ENCODE measurements around the gene FRK.
"Not testable (repeated sequence)": the region's sequence is repeated elsewhere in the genome, so short reads cannot be mapped to it uniquely, and the experiment has no call there.

Gene FRK

DNA sequence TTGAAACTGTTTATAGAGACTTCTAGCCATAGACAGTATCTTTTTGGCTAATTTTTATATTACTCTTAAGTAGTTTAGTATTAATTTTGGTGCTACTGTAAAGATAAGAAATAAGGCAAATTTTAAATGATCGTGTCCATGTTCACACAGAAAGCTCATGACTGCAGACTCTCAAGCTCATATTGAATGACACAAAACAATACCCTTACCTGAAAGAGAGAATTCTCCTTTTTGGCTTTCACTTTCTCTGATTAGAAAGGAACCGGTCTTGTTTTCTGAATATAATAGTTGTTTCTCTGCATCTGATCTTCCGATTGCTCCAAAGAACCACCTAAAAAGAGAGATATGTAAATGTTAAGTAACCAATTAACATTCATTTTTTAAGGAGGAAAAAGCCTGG, 57.0 kb downstream of the FRK start:
- DNase-seq, result no peak

DNA sequence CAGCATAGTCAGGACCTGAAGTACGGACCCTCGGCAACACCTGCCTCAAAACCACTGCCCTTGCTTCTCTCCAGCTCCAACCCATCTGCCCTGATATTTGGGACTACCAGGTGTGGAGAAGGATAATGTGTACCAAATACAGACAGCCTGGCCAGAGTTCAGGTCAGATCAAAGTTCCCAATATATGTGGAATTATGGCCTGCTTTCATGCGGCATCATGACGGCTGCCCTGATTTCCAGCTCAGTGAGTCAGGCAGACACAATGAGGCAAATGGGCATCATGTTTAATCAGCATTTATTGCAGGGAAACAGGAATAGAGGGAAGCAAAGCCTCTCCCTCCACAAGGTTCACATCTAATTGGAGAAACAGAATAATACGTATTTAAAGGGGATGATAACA, 57.9 kb downstream of the FRK start:
- no peak for DNase-seq

DNA sequence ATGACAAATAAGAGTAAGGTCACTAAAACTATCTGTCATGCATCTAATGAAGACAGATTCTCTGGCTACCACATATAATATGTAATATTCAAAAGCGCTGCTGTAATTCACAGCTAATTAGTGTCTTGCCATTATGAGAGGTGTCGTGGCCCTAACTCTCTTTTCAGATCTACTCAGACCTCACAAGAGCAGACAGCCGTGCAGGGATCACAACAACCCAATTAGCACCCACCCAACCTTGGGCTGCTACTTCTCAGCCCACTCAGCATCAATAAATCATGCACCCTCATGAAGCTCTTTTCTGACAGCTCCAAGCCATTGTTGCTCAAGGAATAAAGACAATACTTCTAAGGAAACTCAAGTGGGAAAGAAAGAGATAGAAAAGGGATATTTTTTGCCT, 61.5 kb downstream of the FRK start:
- DNase-seq, result no peak

DNA sequence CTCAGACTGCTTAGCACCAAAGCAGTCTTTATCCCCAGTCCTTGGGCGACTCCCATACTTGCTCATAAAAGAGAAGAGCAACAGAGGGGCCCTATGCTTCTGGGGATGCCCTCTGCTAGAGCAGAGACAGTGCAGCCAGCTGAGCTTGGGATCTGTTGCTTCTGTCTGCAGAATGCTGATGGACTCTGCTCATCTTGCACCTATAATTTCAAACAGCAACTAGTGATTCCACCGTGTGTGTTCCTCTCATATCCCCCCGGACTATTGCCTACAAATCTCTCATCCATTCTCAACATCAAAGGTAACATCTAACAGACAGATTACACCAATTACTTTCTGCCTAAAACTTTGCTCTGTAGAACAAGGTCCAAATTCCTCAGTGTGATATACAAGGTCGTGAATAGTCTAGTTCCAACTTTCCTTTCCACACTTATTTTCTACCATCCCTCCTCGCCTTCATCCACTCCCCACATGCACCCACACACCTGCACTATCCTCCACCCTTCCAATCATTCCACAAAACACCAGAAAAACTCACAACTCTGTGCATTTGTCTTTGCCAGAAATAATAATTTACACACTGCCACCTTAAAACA, 62.6 kb downstream of the FRK start:
- no peak for DNase-seq

DNA sequence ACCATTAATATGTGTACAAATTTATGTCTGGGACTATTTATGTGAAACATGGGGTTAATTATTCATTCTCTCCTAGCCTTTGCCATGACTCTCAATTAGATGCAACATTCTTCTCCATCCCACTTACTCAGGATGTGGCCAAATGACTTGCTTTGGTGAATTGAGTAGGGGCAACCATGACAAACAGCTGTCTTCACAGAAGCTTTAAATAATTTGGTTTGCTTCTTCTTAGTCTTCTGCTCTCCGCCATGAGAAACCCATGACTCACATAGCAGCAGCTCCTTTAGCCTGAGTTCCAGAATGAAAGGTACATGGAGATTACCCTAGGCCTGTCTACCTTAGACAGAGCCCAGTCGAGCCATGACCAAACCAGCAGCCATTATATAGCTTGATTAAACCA, 74.7 kb downstream of the FRK start:
- DNase-seq, result no peak

DNA sequence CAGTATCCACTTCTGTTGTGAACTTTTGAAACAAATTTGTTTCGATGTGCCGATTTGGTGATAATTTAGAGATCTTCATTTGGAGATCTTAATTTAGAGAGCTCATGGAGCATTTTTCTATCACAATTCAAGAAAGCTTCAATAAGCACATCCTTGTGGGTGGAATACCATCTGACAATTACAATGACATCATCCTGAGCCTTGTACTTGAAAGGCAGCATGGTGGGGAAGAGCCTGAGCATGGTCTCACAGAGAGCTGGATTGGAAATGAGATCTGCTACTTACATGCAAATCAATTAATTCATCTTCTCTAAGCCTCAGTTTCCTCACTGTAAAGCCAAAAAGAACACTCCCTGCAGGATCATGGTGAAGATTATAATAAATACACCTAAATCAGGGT, 75.9 kb downstream of the FRK start:
- no peak for DNase-seq

DNA sequence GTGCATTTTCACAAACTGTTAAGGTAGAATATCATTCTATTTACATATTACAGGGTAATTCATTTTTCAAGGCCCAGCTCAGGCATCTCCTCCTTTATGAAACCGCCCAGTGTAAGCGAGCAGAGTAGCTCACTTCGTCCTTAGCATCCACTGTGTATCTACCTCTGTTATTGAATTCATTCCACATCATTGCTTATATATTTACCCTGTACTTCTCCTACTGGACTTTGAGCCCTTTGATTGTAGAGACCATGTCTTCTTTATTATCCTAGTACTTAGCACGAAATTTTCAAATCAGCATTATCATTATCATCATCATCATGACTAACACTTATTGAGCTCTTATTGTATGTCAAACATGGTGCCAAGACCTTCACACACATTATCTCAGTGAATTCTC, 76.7 kb downstream of the FRK start:
- DNase-seq, result no peak

DNA sequence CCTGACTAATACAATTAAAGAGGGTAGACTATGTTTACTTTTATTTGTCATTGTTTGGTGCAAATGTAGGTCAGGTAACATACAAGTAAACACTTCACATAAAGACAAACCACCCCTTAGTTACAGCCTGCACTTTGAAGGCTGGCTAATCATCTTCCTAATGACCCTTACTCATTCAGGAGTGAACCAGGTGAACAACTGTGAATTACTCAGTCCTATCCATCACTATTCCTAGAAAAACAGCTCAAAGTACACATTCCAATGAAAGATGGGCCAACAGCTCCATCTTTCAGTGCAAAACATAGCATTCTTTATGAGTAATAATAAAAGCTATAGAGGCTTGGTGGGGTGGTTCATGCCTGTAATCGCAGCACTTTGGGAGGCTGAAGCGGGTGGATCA, 78.2 kb downstream of the FRK start:
- no peak for DNase-seq

DNA sequence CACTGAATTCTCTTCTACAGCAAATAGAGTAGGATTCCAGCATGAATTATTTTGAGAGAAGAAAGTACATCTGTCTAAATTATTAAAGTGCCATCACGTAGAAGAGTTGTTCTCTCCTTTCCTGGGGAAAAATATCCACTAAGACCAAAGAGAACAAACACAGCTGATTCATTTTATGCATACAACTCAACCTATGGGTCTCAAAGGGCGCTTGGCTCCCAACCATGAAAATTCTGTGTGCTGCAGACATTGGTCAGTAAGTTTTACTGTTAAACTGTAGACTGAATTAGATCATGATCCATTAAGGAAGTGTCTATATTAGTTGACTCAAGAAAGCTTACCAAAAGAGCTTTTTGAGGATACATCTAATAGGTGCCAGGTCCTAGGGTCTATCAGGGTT, 83.5 kb downstream of the FRK start:
- no peak for DNase-seq

DNA sequence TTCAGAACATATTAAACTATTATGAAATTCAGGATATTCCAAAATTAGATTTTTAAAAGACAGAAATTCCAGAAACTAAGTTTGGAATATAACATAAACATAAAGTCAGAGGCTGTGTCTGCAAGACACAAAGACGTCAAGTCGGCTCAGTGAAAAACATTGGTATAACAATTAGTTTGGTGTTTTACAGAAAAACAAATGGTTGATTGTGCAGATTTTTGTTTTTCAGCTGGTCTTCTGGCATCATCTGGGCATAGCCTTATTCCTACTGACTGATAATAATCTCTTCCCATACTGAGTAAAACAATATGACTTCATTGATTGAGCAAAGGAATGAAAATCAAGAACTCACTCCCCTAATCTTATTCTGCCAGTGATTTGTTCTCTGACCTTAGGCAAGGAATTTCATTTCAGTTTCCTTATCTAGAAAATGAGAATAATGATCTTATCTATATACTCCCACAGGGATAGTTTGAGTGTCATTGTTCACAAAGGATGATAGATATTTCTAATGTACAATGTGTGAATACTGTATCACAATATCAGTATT, 84.3 kb downstream of the FRK start:
- DNase-seq, result no peak

DNA sequence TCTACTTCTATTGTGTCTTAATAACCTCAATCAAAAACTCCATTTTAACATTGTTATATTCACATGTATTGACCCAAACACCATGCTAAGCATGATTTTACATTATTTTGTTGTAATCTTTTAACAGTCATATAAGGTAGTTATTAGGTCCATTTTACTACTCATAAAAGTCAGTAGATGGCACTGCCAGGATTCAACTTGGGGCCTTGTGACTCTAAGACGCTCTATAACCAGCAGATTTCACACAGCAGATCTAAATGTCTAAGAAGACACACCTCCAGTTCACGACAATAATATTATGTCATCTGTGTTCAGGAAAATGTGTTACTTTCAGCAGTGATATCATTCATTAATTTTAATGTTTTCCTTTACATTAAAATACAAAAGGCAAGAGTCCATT, 88.0 kb downstream of the FRK start:
- peak; percentile 12 for DNase-seq

DNA sequence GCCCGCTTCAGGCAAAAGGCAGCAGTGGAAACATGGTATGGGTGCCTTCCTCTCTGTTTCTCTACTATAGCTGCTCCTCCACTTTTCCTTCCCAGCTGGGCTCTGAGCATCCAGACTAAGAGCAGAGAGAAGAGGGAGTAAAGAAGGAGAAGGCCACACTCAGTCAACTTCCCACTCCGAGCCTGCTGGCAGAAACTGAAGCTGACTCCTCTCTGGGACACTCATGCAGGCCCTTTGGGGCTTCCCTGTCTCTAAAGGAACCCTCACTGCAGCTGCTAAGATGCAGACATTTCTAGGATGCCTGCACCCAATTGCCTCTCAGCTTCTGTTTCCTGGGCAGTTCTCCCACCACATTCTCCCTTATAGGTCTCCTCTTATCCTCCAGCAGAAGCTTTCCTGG, 88.9 kb downstream of the FRK start:
- no peak for DNase-seq

DNA sequence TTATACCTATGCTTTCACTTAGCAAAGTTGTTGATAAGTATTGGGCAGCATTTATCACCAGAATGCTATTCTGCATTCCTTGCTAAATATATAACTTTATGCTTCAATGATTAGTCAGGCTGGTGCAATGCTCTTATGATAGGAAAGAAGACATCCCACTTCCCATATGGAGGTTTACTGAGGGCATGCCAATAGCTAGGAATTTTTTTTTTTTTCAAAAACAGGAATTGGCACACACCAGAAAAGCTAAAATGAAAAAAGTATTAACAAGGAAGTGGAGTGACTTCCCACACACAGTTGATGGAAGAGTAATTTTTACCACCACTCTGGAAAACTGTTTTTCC, 90.8 kb downstream of the FRK start:
- no peak for DNase-seq

DNA sequence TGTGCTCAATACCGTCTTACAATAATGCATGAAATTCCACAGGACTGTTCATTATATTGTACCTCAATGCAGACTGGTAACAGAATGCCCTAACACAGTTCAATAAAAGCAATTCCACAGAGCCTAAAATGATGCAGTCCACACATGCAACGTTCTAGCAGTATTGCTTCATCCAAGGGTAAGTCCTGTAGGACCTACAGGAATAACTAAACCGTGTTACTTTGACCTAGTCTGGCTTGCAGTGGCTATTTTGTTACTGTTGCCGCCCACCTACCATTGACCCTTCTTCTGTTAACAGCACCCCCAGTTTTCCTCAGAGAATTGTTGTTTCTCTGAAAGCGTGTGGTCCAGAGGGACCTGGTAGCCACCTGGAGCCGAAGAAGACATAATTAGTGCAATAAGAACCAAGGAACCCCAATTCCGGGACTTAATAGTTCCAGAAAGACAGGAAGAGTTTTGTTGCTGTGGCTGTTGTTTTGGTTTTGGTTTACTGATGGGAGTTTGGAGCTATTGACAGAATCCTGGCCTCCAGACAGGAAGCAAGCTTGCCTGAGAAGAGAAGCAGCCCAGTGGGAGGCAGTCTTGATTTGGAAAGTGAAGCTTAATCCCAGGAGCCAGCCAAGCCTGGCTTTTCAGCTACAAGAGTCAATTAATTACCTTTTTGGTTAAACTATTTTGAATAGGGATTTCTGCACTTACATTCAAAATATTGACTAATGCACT, 91.3 kb downstream of the FRK start:
- DNase-seq, result no peak

DNA sequence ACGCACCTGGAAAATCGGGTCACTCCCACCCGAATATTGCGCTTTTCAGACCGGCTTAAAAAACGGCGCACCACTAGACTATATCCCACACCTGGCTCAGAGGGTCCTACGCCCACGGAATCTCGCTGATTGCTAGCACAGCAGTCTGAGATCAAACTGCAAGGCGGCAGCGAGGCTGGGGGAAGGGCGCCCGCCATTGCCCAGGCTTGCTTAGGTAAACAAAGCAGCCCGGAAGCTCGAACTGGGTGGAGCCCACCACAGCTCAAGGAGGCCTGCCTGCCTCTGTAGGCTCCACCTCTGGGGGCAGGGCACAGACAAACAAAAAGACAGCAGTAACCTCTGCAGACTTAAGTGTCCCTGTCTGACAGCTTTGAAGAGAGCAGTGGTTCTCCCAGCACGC, 100.4 kb downstream of the FRK start:
- not testable (repeated sequence) for DNase-seq

DNA sequence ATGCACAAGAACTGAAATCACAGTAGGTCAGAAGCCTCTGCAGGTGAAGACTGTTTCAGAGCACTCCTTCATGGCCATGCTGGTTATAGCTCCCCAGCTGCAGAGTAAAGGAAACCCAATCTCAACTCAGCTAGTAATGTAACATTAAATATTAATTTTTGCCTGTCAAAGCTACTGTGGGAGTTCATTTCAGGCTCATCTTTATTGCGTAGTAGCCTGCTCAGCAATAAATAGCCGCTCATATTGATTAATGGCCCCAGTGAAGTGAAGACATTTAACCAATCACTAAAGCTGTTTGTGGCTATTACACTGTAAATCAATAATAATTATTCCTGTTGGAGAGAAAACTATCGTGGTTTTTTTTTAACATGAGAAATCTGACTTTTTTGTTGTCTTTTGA, 101.7 kb downstream of the FRK start:
- no peak for DNase-seq

DNA sequence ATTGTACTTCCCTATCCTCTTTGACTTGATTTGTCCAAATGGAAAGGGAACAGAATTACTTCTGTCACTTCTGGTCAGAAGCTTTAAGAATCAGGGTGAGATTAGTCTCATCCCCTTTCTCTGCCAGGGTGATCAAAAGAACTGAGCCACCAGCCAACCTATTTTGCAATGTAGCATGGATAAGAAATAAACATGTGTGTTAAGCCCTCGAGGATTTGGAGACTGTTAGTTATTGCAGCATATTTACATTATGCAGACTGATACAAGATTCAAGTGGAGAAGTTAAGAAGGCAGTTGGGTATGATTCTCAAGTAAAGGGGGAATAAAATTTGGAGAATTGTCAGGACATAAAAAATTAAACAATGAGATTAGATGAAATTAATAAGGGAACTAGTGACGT, 106.0 kb downstream of the FRK start:
- DNase-seq, result no peak

DNA sequence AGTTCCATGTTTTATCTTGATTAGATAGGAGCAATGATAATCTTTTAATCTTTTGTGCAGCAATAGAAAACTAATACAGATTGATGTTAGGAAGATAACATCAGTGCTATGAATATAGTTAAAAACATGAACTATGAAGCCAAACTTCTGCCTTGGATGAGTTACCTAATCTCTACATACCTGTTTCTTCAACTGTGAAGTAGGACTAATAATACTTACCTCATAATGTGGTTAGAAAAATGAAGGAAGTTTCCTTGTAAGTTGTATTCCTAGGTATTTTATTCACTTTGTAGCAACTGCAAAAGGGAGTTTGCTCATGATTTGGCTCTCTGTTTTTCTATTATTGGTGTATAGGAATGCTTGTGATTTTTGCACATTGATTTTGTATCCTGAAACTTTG, 111.9 kb downstream of the FRK start:
- no peak for DNase-seq

DNA sequence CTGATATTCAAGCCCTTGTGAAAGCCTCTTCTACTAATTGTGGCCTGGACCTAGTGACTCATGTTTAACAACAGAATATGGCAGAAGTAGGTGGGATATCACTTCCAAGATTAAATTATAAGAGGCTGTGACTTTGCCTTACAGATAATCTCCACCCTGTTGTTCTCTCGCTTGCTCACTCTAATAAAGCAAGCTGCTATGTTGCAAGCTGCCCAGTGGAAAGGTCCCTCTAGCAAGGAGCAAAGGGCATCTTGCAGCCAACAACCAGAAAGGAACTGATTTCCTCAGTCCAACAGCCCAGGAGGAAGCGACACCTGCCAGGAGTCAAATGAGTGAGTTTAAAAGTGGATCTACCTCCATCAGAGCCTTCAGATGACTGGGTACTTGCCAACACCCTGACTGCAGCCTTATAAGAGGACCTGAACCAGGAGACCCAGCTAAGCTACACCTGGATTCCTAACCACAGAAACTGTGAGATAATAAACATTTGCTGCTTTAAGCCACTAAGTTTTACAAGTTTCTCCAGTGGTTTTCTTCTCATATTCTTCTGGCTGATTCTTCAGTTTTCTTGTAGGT, 112.6 kb downstream of the FRK start:
- DNase-seq, result no peak

DNA sequence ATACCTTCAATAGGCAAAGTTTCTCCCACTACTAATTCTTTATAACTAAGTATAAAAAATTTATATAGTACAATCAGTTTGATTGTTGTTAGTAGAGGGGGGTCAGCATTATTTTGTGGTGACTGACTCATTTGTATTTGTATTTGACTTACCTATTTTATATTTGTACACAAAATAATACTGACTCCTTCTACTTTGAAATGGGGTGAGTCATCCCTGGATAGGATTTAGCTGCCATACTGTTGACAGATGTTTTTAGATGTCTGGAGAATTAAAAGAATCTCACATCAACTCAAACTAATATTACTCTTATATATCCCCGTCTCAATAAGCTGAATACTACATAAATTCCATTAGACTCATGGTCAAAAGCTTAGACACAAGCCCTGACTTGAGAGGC, 114.9 kb downstream of the FRK start:
- no peak for DNase-seq

DNA sequence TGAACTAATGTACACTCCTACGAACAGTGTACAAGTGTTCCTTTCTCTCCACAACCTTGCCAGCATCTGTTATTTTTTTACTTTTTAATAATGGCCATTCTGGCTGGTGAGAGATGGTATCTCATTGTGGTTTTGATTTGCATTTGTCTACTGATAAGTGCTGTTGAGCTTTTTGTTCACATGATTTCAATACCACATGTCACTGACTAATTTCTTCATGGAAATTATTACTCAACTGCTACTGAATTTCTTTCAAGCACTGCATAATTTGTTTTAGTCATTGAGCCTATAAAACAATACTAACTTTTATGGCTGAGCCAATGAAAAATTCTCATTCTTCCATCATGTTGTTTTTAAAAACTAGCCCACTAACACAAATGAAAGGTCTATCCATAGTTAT, 115.4 kb downstream of the FRK start:
- peak; percentile 50 for DNase-seq

DNA sequence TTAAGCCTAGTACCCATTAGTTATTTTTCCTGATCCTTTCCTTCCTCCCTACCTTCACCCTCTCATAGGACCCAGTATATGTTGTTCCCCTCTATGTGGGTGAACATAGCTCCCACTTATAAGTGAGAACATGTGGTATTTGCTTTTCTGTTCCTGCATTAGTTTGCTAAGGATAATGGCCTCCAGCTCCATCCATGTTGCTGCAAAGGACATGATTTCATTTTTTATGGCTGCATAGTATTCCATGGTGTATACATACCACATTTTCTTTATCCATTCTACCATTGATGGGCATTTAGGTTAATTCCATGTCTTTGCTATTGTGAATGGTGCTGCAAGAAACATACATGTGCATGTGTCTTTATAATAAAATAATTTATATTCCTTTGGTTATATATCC, 115.9 kb downstream of the FRK start:
- DNase-seq, result not testable (repeated sequence)

DNA sequence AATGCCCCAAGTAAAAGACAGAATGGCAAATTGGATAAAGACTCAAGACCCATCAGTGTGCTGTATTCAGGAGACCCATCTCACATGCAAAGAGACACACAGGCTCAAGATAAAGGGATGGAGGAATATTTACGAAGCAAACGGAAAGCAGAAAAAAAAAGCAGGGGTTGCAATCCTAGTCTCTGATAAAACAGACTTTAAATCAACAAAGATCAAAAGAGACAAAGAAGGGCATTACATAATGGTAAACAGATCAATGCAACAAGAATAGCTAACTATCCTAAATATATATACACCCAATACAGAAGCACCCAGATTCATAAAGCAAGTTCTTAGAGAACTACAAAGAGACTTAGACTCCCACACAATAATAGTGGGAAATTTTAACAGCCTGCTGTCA, 123.2 kb downstream of the FRK start:
- DNase-seq, result not testable (repeated sequence)

DNA sequence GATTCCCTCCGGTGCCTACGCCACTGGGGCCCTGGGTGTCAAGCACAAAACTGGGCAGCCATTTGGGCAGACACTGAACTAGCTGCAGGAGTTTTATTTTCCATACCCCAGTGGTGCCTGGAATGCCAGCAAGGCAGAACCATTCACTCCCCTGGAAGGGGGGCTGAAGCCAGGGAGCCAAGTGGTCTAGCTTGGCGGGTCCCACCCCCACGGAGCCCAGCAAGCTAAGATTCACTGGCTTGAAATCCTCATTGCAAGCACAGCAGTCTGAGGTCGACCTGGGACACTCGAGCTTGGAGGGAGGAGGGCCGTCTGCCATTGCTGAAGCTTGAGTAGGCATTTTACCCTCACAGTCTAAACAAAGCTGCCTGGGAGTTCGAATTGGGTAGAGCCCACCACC, 125.3 kb downstream of the FRK start:
- no peak for DNase-seq

DNA sequence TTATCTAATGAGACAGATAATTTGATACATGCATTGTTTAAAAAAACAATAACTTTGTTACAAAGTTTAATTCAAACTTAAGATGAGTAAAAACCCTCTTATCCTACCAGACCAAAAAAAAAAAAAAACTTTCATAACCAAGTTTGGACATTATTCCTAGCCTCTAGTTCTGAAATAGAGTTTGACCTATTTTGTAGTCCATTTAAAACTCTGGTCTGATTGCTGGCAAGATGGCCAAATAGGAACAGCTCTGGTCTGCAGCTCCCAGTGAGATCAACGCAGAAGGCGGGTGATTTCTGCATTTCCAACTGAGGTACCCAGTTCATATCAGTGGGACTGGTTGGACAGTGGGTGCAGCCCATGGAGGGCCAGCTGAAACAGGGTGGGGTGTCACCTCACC, 125.9 kb downstream of the FRK start:
- no peak for DNase-seq
